Mesodermal cell (in vitro differentiated cells): ENCODE results near the gene GDF11.

ENCODE experiments used
- H3K27ac ChIP-seq: 2 replicates; pipeline ENCODE4 v1.7.0; 2013; ENCODE audit warnings: mild to moderate bottlenecking, low read depth, low read length, moderate library complexity; ENCODE audit not compliant: severe bottlenecking
- H3K36me3 ChIP-seq: 2 replicates; pipeline ENCODE4 v1.7.1; 2013; ENCODE audit warnings: mild to moderate bottlenecking, low read length, moderate library complexity; ENCODE audit not compliant: control insufficient read depth, insufficient read depth
- H3K4me1 ChIP-seq: one replicate; pipeline ENCODE4 v1.7.1; 2013; ENCODE audit warnings: mild to moderate bottlenecking, low read length; ENCODE audit not compliant: insufficient read depth, control insufficient read depth, poor library complexity, severe bottlenecking
- H3K4me3 ChIP-seq: 2 replicates; pipeline ENCODE4 v1.7.0; 2013; ENCODE audit warnings: low read length, control low read depth, mild to moderate bottlenecking; ENCODE audit not compliant: insufficient read depth, poor library complexity, severe bottlenecking; ENCODE audit errors: extremely low read depth
- H3K9me3 ChIP-seq: 2 replicates; pipeline ENCODE4 v1.7.1; 2013; ENCODE audit warnings: mild to moderate bottlenecking, low read length, moderate library complexity; ENCODE audit not compliant: control insufficient read depth
- WGBS, 2 experiments: methylation state at CpG; one replicate each; pipeline ENCODE4 v1.1.5; 2013; ENCODE audit warnings: missing lambda C conversion rate in 2 of 2; ENCODE audit not compliant: insufficient coverage in 2 of 2; 5-methylcytosine and 5-hydroxymethylcytosine counted together

GDF11 gene

GRCh38 chr12:55767156-55767555 lies 24.2 kb downstream of the GDF11 start:
- H3K4me1 ChIP-seq, result no peaks in the 10 kb centered on the region
- H3K27ac ChIP-seq, result no peak overlapping the region
- 100% methylated on average over 2 to 3 of the region's 4 CpGs for WGBS, 2 experiments
- peaks cover 92% of the 10 kb centered on the region for H3K36me3 ChIP-seq
- no peak overlapping the region for H3K4me3 ChIP-seq
- H3K9me3 ChIP-seq, result no peaks in the 10 kb centered on the region

- H3K36me3 ChIP-seq, result peaks cover 94% of the 10 kb centered on the region
- H3K4me1 ChIP-seq, result no peaks in the 10 kb centered on the region
- H3K27ac ChIP-seq, result no peak overlapping the region
- WGBS, 2 experiments, result 94 to 98% methylated on average over 4 of the region's 6 CpGs
- H3K4me3 ChIP-seq, result no peak overlapping the region
- no peaks in the 10 kb centered on the region for H3K9me3 ChIP-seq
These were observed 28.8 kb downstream of the GDF11 start for GRCh38 chr12:55771736-55772135.

GRCh38 chr12:55777856-55778255 lies 34.9 kb downstream of the GDF11 start:
- WGBS, 2 experiments, result 100% methylated on average over 2 of the region's 3 CpGs
- H3K4me1 ChIP-seq, result no peaks in the 10 kb centered on the region
- H3K27ac ChIP-seq, result no peak overlapping the region

GRCh38 chr12:55780685-55781084 lies 37.8 kb downstream of the GDF11 start:
- peaks cover 98% of the 10 kb centered on the region for H3K36me3 ChIP-seq
- H3K9me3 ChIP-seq, result no peaks in the 10 kb centered on the region
- no peaks in the 10 kb centered on the region for H3K4me1 ChIP-seq

More at GRCh38 chr12:55777856-55778255, 34.9 kb downstream of the GDF11 start:
- Histone ChIP-seq H3K4me3 (no peak overlapping the region), H3K9me3 (no peaks in the 10 kb centered on the region), H3K36me3 (peaks cover 94% of the 10 kb centered on the region)

GRCh38 chr12:55788546-55788945 lies 45.6 kb downstream of the GDF11 start:
- Histone ChIP-seq H3K4me3 (no peak overlapping the region), H3K27ac (no peak overlapping the region), H3K4me1 (no peaks in the 10 kb centered on the region), H3K9me3 (no peaks in the 10 kb centered on the region), H3K36me3 (peaks cover 98% of the 10 kb centered on the region)
- WGBS, 2 experiments, result 94 to 98% methylated on average over 7 of the region's 7 CpGs

More at GRCh38 chr12:55780685-55781084, 37.8 kb downstream of the GDF11 start:
- Histone ChIP-seq H3K4me3 (no peak overlapping the region), H3K27ac (no peak overlapping the region)
- 86% methylated on average over 1 of the region's 2 CpGs; no CpG with 5 or more reads in 1 of the 2 experiments for WGBS, 2 experiments

- 100% methylated on average over 1 of the region's 2 CpGs; no CpG with 5 or more reads in 1 of the 2 experiments for WGBS, 2 experiments
- peaks cover 98% of the 10 kb centered on the region for H3K36me3 ChIP-seq
- H3K4me1 ChIP-seq, result no peaks in the 10 kb centered on the region
- H3K27ac ChIP-seq, result no peak overlapping the region
- no peak overlapping the region for H3K4me3 ChIP-seq
- no peaks in the 10 kb centered on the region for H3K9me3 ChIP-seq
These were observed 46.2 kb downstream of the GDF11 start for GRCh38 chr12:55789171-55789570.

- Histone ChIP-seq H3K4me1 (no peaks in the 10 kb centered on the region), H3K27ac (no peak overlapping the region), H3K36me3 (peaks cover 98% of the 10 kb centered on the region), H3K4me3 (no peak overlapping the region), H3K9me3 (no peaks in the 10 kb centered on the region)
- WGBS, 2 experiments, result 90 to 100% methylated on average over 1 of the region's 4 CpGs
These were observed 47.0 kb downstream of the GDF11 start for GRCh38 chr12:55789893-55790292.

GRCh38 chr12:55795950-55796349 lies 53.0 kb downstream of the GDF11 start:
- H3K4me1 ChIP-seq, result no peaks in the 10 kb centered on the region
- H3K4me3 ChIP-seq, result no peak overlapping the region
- peaks cover 91% of the 10 kb centered on the region for H3K36me3 ChIP-seq
- no peak overlapping the region for H3K27ac ChIP-seq
- H3K9me3 ChIP-seq, result no peaks in the 10 kb centered on the region

- Histone ChIP-seq H3K36me3 (peaks cover 90% of the 10 kb centered on the region), H3K9me3 (no peaks in the 10 kb centered on the region), H3K4me1 (no peaks in the 10 kb centered on the region), H3K27ac (no peak overlapping the region), H3K4me3 (no peak overlapping the region)
- WGBS, 2 experiments, result 60% methylated on average over 1 of the region's 5 CpGs
These were observed 54.1 kb downstream of the GDF11 start for GRCh38 chr12:55797068-55797467.

GRCh38 chr12:55797550-55797949 lies 54.6 kb downstream of the GDF11 start:
- no peak overlapping the region for H3K27ac ChIP-seq

More at GRCh38 chr12:55797550-55797949, 54.6 kb downstream of the GDF11 start:
- no peak overlapping the region for H3K4me3 ChIP-seq
- H3K9me3 ChIP-seq, result no peaks in the 10 kb centered on the region
- no peaks in the 10 kb centered on the region for H3K4me1 ChIP-seq
- peaks cover 88% of the 10 kb centered on the region for H3K36me3 ChIP-seq
- WGBS, 2 experiments, result 87 to 92% methylated on average over 3 to 4 of the region's 4 CpGs
